Mucosa of stomach (tissue), 1 donor: Measurements from ENCODE around the gene MACROH2A2.

ENCODE experiments used
- H3K27me3 ChIP-seq: one replicate; pipeline ENCODE4 v1.7.0; 2013; ENCODE audit warnings: mild to moderate bottlenecking, low read length; ENCODE audit not compliant: control insufficient read depth, insufficient read depth
- H3K36me3 ChIP-seq: one replicate; pipeline ENCODE4 v1.7.0; 2013; ENCODE audit warnings: low read length; ENCODE audit not compliant: control insufficient read depth, insufficient read depth
- H3K4me1 ChIP-seq: one replicate; pipeline ENCODE4 v1.7.0; 2013; ENCODE audit warnings: mild to moderate bottlenecking, low read length; ENCODE audit not compliant: control insufficient read depth, insufficient read depth
- H3K4me3 ChIP-seq: one replicate; pipeline ENCODE4 v1.7.0; 2013; ENCODE audit warnings: low read length
- H3K9ac ChIP-seq: one replicate; pipeline ENCODE4 v1.7.0; 2013; ENCODE audit warnings: mild to moderate bottlenecking, low read length, moderate library complexity
- H3K9me3 ChIP-seq: one replicate; pipeline ENCODE4 v1.7.0; 2013; ENCODE audit warnings: mild to moderate bottlenecking, low read length, moderate library complexity; ENCODE audit not compliant: control insufficient read depth
- donor health status: Pancreatic carcinoma.

Gene MACROH2A2

GRCh38 chr10:70137927-70138883 lies 85.6 kb downstream of the MACROH2A2 start:
- no peak overlapping the region for H3K4me3 ChIP-seq
- H3K4me1 ChIP-seq, result peaks cover 30% of the 10 kb centered on the region
- H3K36me3 ChIP-seq, result no peaks in the 10 kb centered on the region
- no peaks in the 10 kb centered on the region for H3K27me3 ChIP-seq
- no peaks in the 10 kb centered on the region for H3K9me3 ChIP-seq
- no peak overlapping the region for H3K9ac ChIP-seq

GRCh38 chr10:70139151-70139996 lies 86.7 kb downstream of the MACROH2A2 start:
- Histone ChIP-seq H3K9ac (no peak overlapping the region), H3K36me3 (no peaks in the 10 kb centered on the region), H3K27me3 (no peaks in the 10 kb centered on the region), H3K9me3 (no peaks in the 10 kb centered on the region), H3K4me3 (no peak overlapping the region), H3K4me1 (peaks cover 30% of the 10 kb centered on the region)

GRCh38 chr10:70139997-70140250 lies 87.3 kb downstream of the MACROH2A2 start:
- no peaks in the 10 kb centered on the region for H3K27me3 ChIP-seq
- no peaks in the 10 kb centered on the region for H3K9me3 ChIP-seq
- H3K36me3 ChIP-seq, result no peaks in the 10 kb centered on the region
- H3K4me1 ChIP-seq, result peaks cover 33% of the 10 kb centered on the region
- no peak overlapping the region for H3K9ac ChIP-seq
- no peak overlapping the region for H3K4me3 ChIP-seq

GRCh38 chr10:70140297-70140696 lies 87.7 kb downstream of the MACROH2A2 start:
- Histone ChIP-seq H3K4me3 (no peak overlapping the region), H3K36me3 (no peaks in the 10 kb centered on the region), H3K4me1 (peaks cover 36% of the 10 kb centered on the region), H3K27me3 (no peaks in the 10 kb centered on the region), H3K9ac (no peak overlapping the region), H3K9me3 (no peaks in the 10 kb centered on the region)

- no peaks in the 10 kb centered on the region for H3K36me3 ChIP-seq
- no peaks in the 10 kb centered on the region for H3K9me3 ChIP-seq
- peaks cover 33% of the 10 kb centered on the region for H3K4me1 ChIP-seq
- H3K4me3 ChIP-seq, result no peak overlapping the region
- no peak overlapping the region for H3K9ac ChIP-seq
- no peaks in the 10 kb centered on the region for H3K27me3 ChIP-seq
Observed at GRCh38 chr10:70142555-70142954, 89.9 kb downstream of the MACROH2A2 start.

- peak overlapping the region; percentile 73 for H3K9ac ChIP-seq
- H3K9me3 ChIP-seq, result no peaks in the 10 kb centered on the region
- no peaks in the 10 kb centered on the region for H3K27me3 ChIP-seq
- no peaks in the 10 kb centered on the region for H3K36me3 ChIP-seq
- peaks cover 14% of the 10 kb centered on the region for H3K4me1 ChIP-seq
- H3K4me3 ChIP-seq, result peak overlapping the region; percentile 82
Observed at GRCh38 chr10:70144372-70145110, 91.9 kb downstream of the MACROH2A2 start.

GRCh38 chr10:70145166-70145665 lies 92.6 kb downstream of the MACROH2A2 start:
- peak overlapping the region; percentile 82 for H3K4me3 ChIP-seq
- H3K36me3 ChIP-seq, result no peaks in the 10 kb centered on the region
- H3K4me1 ChIP-seq, result peaks cover 14% of the 10 kb centered on the region
- no peaks in the 10 kb centered on the region for H3K9me3 ChIP-seq
- H3K9ac ChIP-seq, result peak overlapping the region; percentile 73
- H3K27me3 ChIP-seq, result no peaks in the 10 kb centered on the region

GRCh38 chr10:70145666-70146488 lies 93.2 kb downstream of the MACROH2A2 start:
- Histone ChIP-seq H3K4me3 (peak overlapping the region; percentile 82), H3K27me3 (no peaks in the 10 kb centered on the region), H3K9me3 (no peaks in the 10 kb centered on the region), H3K36me3 (no peaks in the 10 kb centered on the region), H3K9ac (peak overlapping the region; percentile 73), H3K4me1 (peaks cover 14% of the 10 kb centered on the region)

GRCh38 chr10:70146489-70147258 lies 94.0 kb downstream of the MACROH2A2 start, which contains the start of gene TYSND1:
TYSND1 (minus strand) TSS chr10:70146700; CDS start chr10:70146586, 114 bp downstream.
- no peaks in the 10 kb centered on the region for H3K36me3 ChIP-seq
- peak within 1 kb of the TSS; percentile 82 for H3K4me3 ChIP-seq
- H3K27me3 ChIP-seq, result no peaks in the 10 kb centered on the region
- H3K4me1 ChIP-seq, result peaks cover 14% of the 10 kb centered on the region
- H3K9ac ChIP-seq, result peak within 1 kb of the TSS; percentile 73
- H3K9me3 ChIP-seq, result no peaks in the 10 kb centered on the region

- H3K9me3 ChIP-seq, result no peaks in the 10 kb centered on the region
- peak overlapping the region; percentile 73 for H3K9ac ChIP-seq
- no peaks in the 10 kb centered on the region for H3K27me3 ChIP-seq
- H3K4me3 ChIP-seq, result peak overlapping the region; percentile 82
- no peaks in the 10 kb centered on the region for H3K36me3 ChIP-seq
- peaks cover 14% of the 10 kb centered on the region for H3K4me1 ChIP-seq
Observed at GRCh38 chr10:70147259-70147625, 94.6 kb downstream of the MACROH2A2 start.
